GM18909 (cell line): ENCODE results near the gene RABGAP1L.
"Not testable (repeated sequence)": the region's sequence is repeated elsewhere in the genome, so short reads cannot be mapped to it uniquely, and the experiment has no call there.

Experiments used
- ATAC-seq: cut with Tn5 transposase; IDR thresholded peaks from one replicate; pipeline ENCODE4 v1.9.1; 2021; ENCODE audit warnings: mild to moderate bottlenecking; ENCODE audit not compliant: unreplicated experiment, poor library complexity

Gene RABGAP1L

GRCh38 chr1:174159252-174160108, at the start of gene RABGAP1L:
Gene RABGAP1L (plus strand): TSS chr1:174159520.
- ATAC-seq = peak; percentile 69

- ATAC-seq = no peak
Measured at GRCh38 chr1:174110053-174110452, 49.3 kb upstream of the RABGAP1L start.

- ATAC-seq = no peak
Measured at GRCh38 chr1:174112489-174113162, 46.7 kb upstream of the RABGAP1L start.

GRCh38 chr1:174114106-174114505, 45.2 kb upstream of the RABGAP1L start:
- ATAC-seq = no peak

- peak; percentile 77 for ATAC-seq
Measured at GRCh38 chr1:174114788-174115448, 44.4 kb upstream of the RABGAP1L start.

GRCh38 chr1:174116042-174116441, 43.3 kb upstream of the RABGAP1L start:
- ATAC-seq = no peak

- no peak for ATAC-seq
Measured at GRCh38 chr1:174118751-174119150, 40.6 kb upstream of the RABGAP1L start.

- not testable (repeated sequence) for ATAC-seq
Measured at GRCh38 chr1:174122318-174122717, 37.0 kb upstream of the RABGAP1L start.

GRCh38 chr1:174123843-174124242, 35.5 kb upstream of the RABGAP1L start:
- no peak for ATAC-seq

- not testable (repeated sequence) for ATAC-seq
Measured at GRCh38 chr1:174127176-174127575, 32.1 kb upstream of the RABGAP1L start.

GRCh38 chr1:174131032-174131638, 28.2 kb upstream of the RABGAP1L start:
- no peak for ATAC-seq

- peak; percentile 74 for ATAC-seq
Measured at GRCh38 chr1:174134003-174134659, 25.2 kb upstream of the RABGAP1L start.

GRCh38 chr1:174135211-174135610, 24.1 kb upstream of the RABGAP1L start:
- no peak for ATAC-seq

GRCh38 chr1:174136714-174137113, 22.6 kb upstream of the RABGAP1L start:
- no peak for ATAC-seq

- ATAC-seq = no peak
Measured at GRCh38 chr1:174142836-174143235, 16.5 kb upstream of the RABGAP1L start.

- ATAC-seq = not testable (repeated sequence)
Measured at GRCh38 chr1:174143727-174144396, 15.5 kb upstream of the RABGAP1L start.

- not testable (repeated sequence) for ATAC-seq
Measured at GRCh38 chr1:174144397-174144783, 14.9 kb upstream of the RABGAP1L start.

GRCh38 chr1:174149216-174149615, 10.1 kb upstream of the RABGAP1L start:
- no peak for ATAC-seq

GRCh38 chr1:174150499-174150898, 8.8 kb upstream of the RABGAP1L start:
- no peak for ATAC-seq

- no peak for ATAC-seq
Measured at GRCh38 chr1:174152427-174152826, 6.9 kb upstream of the RABGAP1L start.
